Measurements from ENCODE around the gene TBC1D19.
"Not testable (repeated sequence)": the region's sequence is repeated elsewhere in the genome, so short reads cannot be mapped to it uniquely, and the experiment has no call there.

TBC1D19 gene

GRCh38 chr4:26568446-26568994 is 15.4 kb upstream of the TBC1D19 start:
- DNase-seq (ENCODE audit: extremely low read depth, low read depth): peak; percentile 68
- TF ChIP-seq, protein P1, sequence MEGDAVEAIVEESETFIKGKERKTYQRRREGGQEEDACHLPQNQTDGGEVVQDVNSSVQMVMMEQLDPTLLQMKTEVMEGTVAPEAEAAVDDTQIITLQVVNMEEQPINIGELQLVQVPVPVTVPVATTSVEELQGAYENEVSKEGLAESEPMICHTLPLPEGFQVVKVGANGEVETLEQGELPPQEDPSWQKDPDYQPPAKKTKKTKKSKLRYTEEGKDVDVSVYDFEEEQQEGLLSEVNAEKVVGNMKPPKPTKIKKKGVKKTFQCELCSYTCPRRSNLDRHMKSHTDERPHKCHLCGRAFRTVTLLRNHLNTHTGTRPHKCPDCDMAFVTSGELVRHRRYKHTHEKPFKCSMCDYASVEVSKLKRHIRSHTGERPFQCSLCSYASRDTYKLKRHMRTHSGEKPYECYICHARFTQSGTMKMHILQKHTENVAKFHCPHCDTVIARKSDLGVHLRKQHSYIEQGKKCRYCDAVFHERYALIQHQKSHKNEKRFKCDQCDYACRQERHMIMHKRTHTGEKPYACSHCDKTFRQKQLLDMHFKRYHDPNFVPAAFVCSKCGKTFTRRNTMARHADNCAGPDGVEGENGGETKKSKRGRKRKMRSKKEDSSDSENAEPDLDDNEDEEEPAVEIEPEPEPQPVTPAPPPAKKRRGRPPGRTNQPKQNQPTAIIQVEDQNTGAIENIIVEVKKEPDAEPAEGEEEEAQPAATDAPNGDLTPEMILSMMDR (IDR thresholded peaks at IDR 0.05; ENCODE audit: low read depth, low read length): no peak

- no peak for DNase-seq (ENCODE audit: extremely low read depth, low read depth)
- TF ChIP-seq, protein P1 (IDR thresholded peaks at IDR 0.05; ENCODE audit: low read depth, low read length): no peak
Measured at GRCh38 chr4:26570596-26570995, 13.3 kb upstream of the TBC1D19 start.

- no peak for DNase-seq (ENCODE audit: extremely low read depth, low read depth)
- TF ChIP-seq, protein P1 (IDR thresholded peaks at IDR 0.05; ENCODE audit: low read depth, low read length): no peak
Measured at GRCh38 chr4:26573389-26573794, 10.5 kb upstream of the TBC1D19 start.

- no peak for DNase-seq (ENCODE audit: extremely low read depth, low read depth)
- TF ChIP-seq, protein P1 (IDR thresholded peaks at IDR 0.05; ENCODE audit: low read depth, low read length): no peak
Measured at GRCh38 chr4:26574563-26574962, 9.3 kb upstream of the TBC1D19 start.

GRCh38 chr4:26576231-26576739 is 7.6 kb upstream of the TBC1D19 start:
- DNase-seq (ENCODE audit: extremely low read depth, low read depth): no peak

DNA sequence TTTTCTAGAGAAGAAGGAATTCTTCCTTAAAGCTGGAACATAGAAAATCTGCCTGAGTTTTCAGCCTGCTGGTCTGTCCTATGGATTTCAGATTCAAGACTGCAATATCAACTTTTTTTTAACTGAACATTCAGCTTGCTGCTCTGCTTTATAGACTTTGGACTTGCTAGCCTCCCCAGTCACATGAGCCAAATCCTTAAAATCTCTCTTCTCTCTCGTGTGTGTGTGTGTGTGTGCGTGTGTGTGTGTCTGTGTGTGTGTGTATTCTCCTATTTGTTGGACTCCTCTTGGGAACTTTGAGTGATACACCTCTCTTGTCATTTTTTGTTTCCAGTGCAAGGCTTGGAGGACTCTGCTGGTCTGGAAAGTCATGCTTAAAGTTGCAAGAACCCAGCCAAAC is 6.8 kb upstream of the TBC1D19 start:
- DNase-seq (ENCODE audit: extremely low read depth, low read depth): no peak
- TF ChIP-seq, protein P1 (IDR thresholded peaks at IDR 0.05; ENCODE audit: low read depth, low read length): no peak

More at GRCh38 chr4:26576231-26576739, 7.6 kb upstream of the TBC1D19 start:
- TF ChIP-seq, protein P1 (IDR thresholded peaks at IDR 0.05; ENCODE audit: low read depth, low read length): no peak

DNA sequence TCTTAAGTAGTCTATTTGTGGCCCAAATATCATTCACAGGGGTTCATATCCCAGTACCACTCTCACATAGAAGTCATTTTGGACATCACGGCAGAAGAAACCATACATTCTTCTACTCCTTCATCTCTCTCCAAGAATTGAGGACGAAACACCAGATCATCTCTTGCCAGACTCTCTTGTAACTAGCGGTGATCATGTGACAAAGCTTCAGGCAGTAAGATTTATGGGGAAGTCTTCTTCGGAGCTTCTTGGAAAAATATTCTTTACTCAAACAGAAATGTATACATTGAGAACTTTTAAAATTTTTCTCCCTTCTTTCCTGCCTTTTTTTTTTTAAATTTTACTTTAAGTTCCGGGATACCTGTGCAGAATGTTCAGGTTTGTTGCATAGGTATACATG is 4.7 kb upstream of the TBC1D19 start:
- TF ChIP-seq, protein P1 (IDR thresholded peaks at IDR 0.05; ENCODE audit: low read depth, low read length): no peak
- no peak for DNase-seq (ENCODE audit: extremely low read depth, low read depth)

DNA sequence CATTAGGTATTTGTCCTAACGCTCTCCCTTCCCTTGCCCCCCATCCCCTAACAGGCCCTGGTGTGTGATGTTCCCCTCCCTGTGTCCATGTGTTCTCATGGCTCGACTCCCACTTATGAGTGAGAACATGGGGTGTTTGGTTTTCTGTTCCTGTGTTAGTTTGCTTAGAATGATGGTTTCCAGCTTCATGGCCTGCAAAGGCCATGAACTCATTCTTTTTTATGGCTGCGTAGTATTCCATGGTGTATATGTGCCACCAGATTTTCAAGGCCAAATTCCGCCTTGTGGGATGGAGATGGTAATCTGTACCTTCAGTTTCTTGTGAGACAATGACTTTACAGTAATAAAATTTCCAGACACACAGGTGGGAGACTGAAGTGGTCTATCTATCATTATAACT is 2.5 kb upstream of the TBC1D19 start:
- not testable (repeated sequence) for DNase-seq (ENCODE audit: extremely low read depth, low read depth)
